Measurements from ENCODE around the gene GJA4. TPM values are rescaled to one million over a fixed set of nuclear protein-coding genes. Genes with fewer than 3 reads are reported as not detected.

GJA4 gene
- total RNA-seq, 1 donor from 2014 or later, result 21.4 TPM

DNA sequence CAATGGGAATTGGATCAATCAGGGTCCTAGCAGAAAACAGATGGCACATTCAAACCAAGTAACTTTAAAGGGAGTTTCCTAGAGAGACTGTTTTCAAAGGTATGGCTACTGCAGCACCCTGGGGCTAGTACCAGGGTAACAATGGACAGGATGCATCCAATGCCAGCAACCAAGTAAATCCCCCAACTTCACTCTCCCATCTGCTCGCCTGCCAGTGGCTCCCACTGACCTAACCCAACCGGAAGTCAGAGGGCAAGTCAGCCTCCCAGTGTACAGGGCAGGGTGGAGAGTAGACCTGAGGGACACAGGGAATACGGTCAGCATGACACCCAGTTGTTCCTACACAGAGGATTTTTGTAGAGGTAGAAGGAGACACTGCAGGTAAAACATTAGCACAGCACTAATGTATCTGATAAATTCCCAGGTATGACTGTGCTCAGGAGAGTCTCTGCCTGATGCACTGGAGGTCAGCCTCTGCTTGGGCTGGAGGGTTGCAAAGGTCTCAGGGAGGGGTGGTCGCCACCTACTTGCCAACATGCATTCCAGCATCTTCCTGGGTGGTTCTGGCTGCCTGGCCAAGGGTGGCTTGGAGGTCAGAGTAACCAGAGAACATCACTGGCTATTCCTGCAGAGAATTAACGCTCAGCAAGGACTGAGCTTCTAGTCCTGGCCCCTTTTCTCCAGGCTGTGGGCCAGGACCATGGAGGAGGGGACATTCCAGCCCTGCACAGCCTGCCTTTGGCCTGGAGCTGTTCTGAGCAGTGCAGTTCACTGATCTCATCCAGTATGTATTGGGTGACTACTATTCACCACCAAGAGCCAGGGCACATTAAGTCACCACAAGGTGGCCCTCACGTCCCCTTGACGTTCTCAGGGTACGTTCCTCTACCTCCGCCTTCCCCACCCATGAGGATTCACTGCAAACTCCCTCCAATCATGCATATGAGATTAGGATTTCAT lies 5.1 kb upstream of the GJA4 start:
- Histone ChIP-seq H3K36me3 (ENCODE audit: control insufficient read depth in 3 of 3, insufficient read depth in 3 of 3, low read length in 3 of 3) (no peaks in the 10 kb centered on the region), H3K27ac (ENCODE audit: low read depth, low read length) (peak overlapping the region; percentile 30), H3K9ac (ENCODE audit: low read depth in 1 of 3, low read length in 3 of 3) (peak overlapping the region in 1 of 3 donors; percentile 5), H3K4me1 (ENCODE audit: control insufficient read depth in 3 of 3, insufficient read depth in 3 of 3, low read length in 3 of 3) (peaks cover 19 to 25% (median 22%) of the 10 kb centered on the region in 3 donors), H3K9me3 (ENCODE audit: control insufficient read depth in 3 of 3, low read length in 3 of 3) (no peaks in the 10 kb centered on the region), H3K4me3 (ENCODE audit: low read length in 3 of 3) (no peak overlapping the region), H3K27me3 (ENCODE audit: control insufficient read depth in 3 of 3, insufficient read depth in 3 of 3, low read length in 3 of 3) (peaks cover 3 to 29% (median 13%) of the 10 kb centered on the region in 3 donors)

GRCh38 chr1:34790985-34791384 lies 1.8 kb upstream of the GJA4 start:
- no peak overlapping the region for H3K4me3 ChIP-seq (ENCODE audit: low read length in 3 of 3)

GRCh38 chr1:34792424-34792823 lies 375 bp upstream of the GJA4 start:
- Histone ChIP-seq H3K9ac (ENCODE audit: low read depth in 1 of 3, low read length in 3 of 3) (peak overlapping the region in 1 of 3 donors; percentile 32), H3K9me3 (ENCODE audit: control insufficient read depth in 3 of 3, low read length in 3 of 3) (no peaks in the 10 kb centered on the region), H3K36me3 (ENCODE audit: control insufficient read depth in 3 of 3, insufficient read depth in 3 of 3, low read length in 3 of 3) (peaks cover 8 to 19% (median 10%) of the 10 kb centered on the region in 3 donors), H3K27me3 (ENCODE audit: control insufficient read depth in 3 of 3, insufficient read depth in 3 of 3, low read length in 3 of 3) (peaks cover 12 to 20% (median 13%) of the 10 kb centered on the region in 3 donors), H3K27ac (ENCODE audit: low read depth, low read length) (peak overlapping the region; percentile 71), H3K4me1 (ENCODE audit: control insufficient read depth in 3 of 3, insufficient read depth in 3 of 3, low read length in 3 of 3) (peaks cover 10 to 16% (median 15%) of the 10 kb centered on the region in 3 donors), H3K4me3 (ENCODE audit: low read length in 3 of 3) (peak overlapping the region; percentile 14 to 43 (median 35))

More at GRCh38 chr1:34790985-34791384, 1.8 kb upstream of the GJA4 start:
- H3K36me3 ChIP-seq (ENCODE audit: control insufficient read depth in 3 of 3, insufficient read depth in 3 of 3, low read length in 3 of 3), result peaks cover 8 to 14% (median 10%) of the 10 kb centered on the region in 3 donors
- H3K27me3 ChIP-seq (ENCODE audit: control insufficient read depth in 3 of 3, insufficient read depth in 3 of 3, low read length in 3 of 3), result peaks cover 12 to 24% (median 13%) of the 10 kb centered on the region in 3 donors
- H3K9me3 ChIP-seq (ENCODE audit: control insufficient read depth in 3 of 3, low read length in 3 of 3), result no peaks in the 10 kb centered on the region
- H3K9ac ChIP-seq (ENCODE audit: low read depth in 1 of 3, low read length in 3 of 3), result no peak overlapping the region
- peaks cover 19 to 25% (median 22%) of the 10 kb centered on the region in 3 donors for H3K4me1 ChIP-seq (ENCODE audit: control insufficient read depth in 3 of 3, insufficient read depth in 3 of 3, low read length in 3 of 3)
- peak overlapping the region; percentile 71 for H3K27ac ChIP-seq (ENCODE audit: low read depth, low read length)

GRCh38 chr1:34794001-34794789 lies 1.4 kb downstream of the GJA4 start:
- peaks cover 8 to 23% (median 10%) of the 10 kb centered on the region in 3 donors for H3K36me3 ChIP-seq (ENCODE audit: control insufficient read depth in 3 of 3, insufficient read depth in 3 of 3, low read length in 3 of 3)
- no peaks in the 10 kb centered on the region for H3K9me3 ChIP-seq (ENCODE audit: control insufficient read depth in 3 of 3, low read length in 3 of 3)
- peak overlapping the region; percentile 54 to 67 (median 61) for H3K4me3 ChIP-seq (ENCODE audit: low read length in 3 of 3)
- H3K4me1 ChIP-seq (ENCODE audit: control insufficient read depth in 3 of 3, insufficient read depth in 3 of 3, low read length in 3 of 3), result peaks cover 0 to 8% (median 6%) of the 10 kb centered on the region in 3 donors
- peak overlapping the region; percentile 79 for H3K27ac ChIP-seq (ENCODE audit: low read depth, low read length)
- H3K27me3 ChIP-seq (ENCODE audit: control insufficient read depth in 3 of 3, insufficient read depth in 3 of 3, low read length in 3 of 3), result peaks cover 12 to 20% (median 13%) of the 10 kb centered on the region in 3 donors
- H3K9ac ChIP-seq (ENCODE audit: low read depth in 1 of 3, low read length in 3 of 3), result peak overlapping the region in 2 of 3 donors; percentile 23 to 76

GRCh38 chr1:34794790-34795180 lies 2.0 kb downstream of the GJA4 start:
- Histone ChIP-seq H3K4me1 (ENCODE audit: control insufficient read depth in 3 of 3, insufficient read depth in 3 of 3, low read length in 3 of 3) (peaks cover 0 to 8% (median 6%) of the 10 kb centered on the region in 3 donors), H3K9me3 (ENCODE audit: control insufficient read depth in 3 of 3, low read length in 3 of 3) (no peaks in the 10 kb centered on the region), H3K27ac (ENCODE audit: low read depth, low read length) (peak overlapping the region; percentile 30), H3K36me3 (ENCODE audit: control insufficient read depth in 3 of 3, insufficient read depth in 3 of 3, low read length in 3 of 3) (peaks cover 8 to 23% (median 10%) of the 10 kb centered on the region in 3 donors), H3K4me3 (ENCODE audit: low read length in 3 of 3) (peak overlapping the region; percentile 54 to 67 (median 63)), H3K27me3 (ENCODE audit: control insufficient read depth in 3 of 3, insufficient read depth in 3 of 3, low read length in 3 of 3) (peaks cover 12 to 20% (median 13%) of the 10 kb centered on the region in 3 donors), H3K9ac (ENCODE audit: low read depth in 1 of 3, low read length in 3 of 3) (peak overlapping the region in 1 of 3 donors; percentile 76)

GRCh38 chr1:34795916-34796315 lies 3.1 kb downstream of the GJA4 start:
- no peak overlapping the region for H3K27ac ChIP-seq (ENCODE audit: low read depth, low read length)
- peaks cover 12 to 20% (median 13%) of the 10 kb centered on the region in 3 donors for H3K27me3 ChIP-seq (ENCODE audit: control insufficient read depth in 3 of 3, insufficient read depth in 3 of 3, low read length in 3 of 3)
- peaks cover 8 to 23% (median 10%) of the 10 kb centered on the region in 3 donors for H3K36me3 ChIP-seq (ENCODE audit: control insufficient read depth in 3 of 3, insufficient read depth in 3 of 3, low read length in 3 of 3)
- H3K4me3 ChIP-seq (ENCODE audit: low read length in 3 of 3), result peak overlapping the region; percentile 11 to 67 (median 63)
- H3K4me1 ChIP-seq (ENCODE audit: control insufficient read depth in 3 of 3, insufficient read depth in 3 of 3, low read length in 3 of 3), result peaks cover 0 to 6% (median 6%) of the 10 kb centered on the region in 3 donors
- H3K9me3 ChIP-seq (ENCODE audit: control insufficient read depth in 3 of 3, low read length in 3 of 3), result no peaks in the 10 kb centered on the region
- H3K9ac ChIP-seq (ENCODE audit: low read depth in 1 of 3, low read length in 3 of 3), result peak overlapping the region in 2 of 3 donors; percentile 23 to 60

DNA sequence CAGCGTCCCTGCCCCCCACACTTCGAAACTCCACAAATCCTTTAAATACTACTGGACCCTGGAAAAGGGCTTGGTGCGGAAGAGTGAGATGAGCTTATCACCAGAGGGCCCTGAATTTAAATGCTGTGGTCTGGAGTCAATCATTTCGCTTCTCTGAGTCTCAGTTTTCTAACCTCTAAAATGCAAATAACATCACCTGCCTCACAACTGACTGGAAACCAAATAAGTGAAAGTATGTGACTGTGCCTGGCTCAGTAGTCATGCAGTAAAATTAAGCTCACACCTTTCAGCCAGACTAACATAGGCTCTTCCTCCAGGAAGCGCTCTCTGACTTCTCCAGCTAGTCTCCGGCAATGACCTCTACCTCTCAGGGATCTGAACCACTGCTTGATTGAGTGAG lies 4.2 kb downstream of the GJA4 start:
- Histone ChIP-seq H3K4me3 (ENCODE audit: low read length in 3 of 3) (peak overlapping the region; percentile 33 to 67 (median 38)), H3K27me3 (ENCODE audit: control insufficient read depth in 3 of 3, insufficient read depth in 3 of 3, low read length in 3 of 3) (peaks cover 12 to 18% (median 13%) of the 10 kb centered on the region in 3 donors), H3K36me3 (ENCODE audit: control insufficient read depth in 3 of 3, insufficient read depth in 3 of 3, low read length in 3 of 3) (peaks cover 8 to 23% (median 10%) of the 10 kb centered on the region in 3 donors), H3K4me1 (ENCODE audit: control insufficient read depth in 3 of 3, insufficient read depth in 3 of 3, low read length in 3 of 3) (peaks cover 0 to 5% (median 2%) of the 10 kb centered on the region in 3 donors), H3K9me3 (ENCODE audit: control insufficient read depth in 3 of 3, low read length in 3 of 3) (no peaks in the 10 kb centered on the region), H3K27ac (ENCODE audit: low read depth, low read length) (no peak overlapping the region), H3K9ac (ENCODE audit: low read depth in 1 of 3, low read length in 3 of 3) (peak overlapping the region in 1 of 3 donors; percentile 50)

DNA sequence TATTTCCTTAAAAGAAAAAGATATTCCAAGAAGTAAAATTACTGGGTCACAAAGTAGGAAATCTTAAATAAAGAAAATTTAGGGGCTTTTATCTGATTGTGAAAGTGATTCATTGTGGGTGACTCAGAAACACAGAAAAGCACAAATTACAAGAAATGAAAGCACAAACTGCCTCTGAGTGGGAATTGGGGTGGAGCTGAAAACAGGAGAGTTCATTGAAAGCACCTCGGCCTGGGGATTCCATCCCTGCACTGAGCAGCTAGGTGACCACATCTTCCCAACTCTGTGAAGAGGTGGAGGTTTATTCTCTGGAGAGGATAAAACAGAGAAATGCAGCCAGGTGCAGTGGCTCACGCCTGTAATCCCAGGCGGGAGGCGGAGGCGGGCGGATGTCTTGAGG lies 7.4 kb downstream of the GJA4 start:
- peaks cover 2 to 12% (median 3%) of the 10 kb centered on the region in 3 donors for H3K36me3 ChIP-seq (ENCODE audit: control insufficient read depth in 3 of 3, insufficient read depth in 3 of 3, low read length in 3 of 3)
- no peaks in the 10 kb centered on the region for H3K27me3 ChIP-seq (ENCODE audit: control insufficient read depth in 3 of 3, insufficient read depth in 3 of 3, low read length in 3 of 3)
- no peak overlapping the region for H3K9ac ChIP-seq (ENCODE audit: low read depth in 1 of 3, low read length in 3 of 3)
- no peaks in the 10 kb centered on the region for H3K4me1 ChIP-seq (ENCODE audit: control insufficient read depth in 3 of 3, insufficient read depth in 3 of 3, low read length in 3 of 3)
- H3K4me3 ChIP-seq (ENCODE audit: low read length in 3 of 3), result no peak overlapping the region
- no peaks in the 10 kb centered on the region for H3K9me3 ChIP-seq (ENCODE audit: control insufficient read depth in 3 of 3, low read length in 3 of 3)
- H3K27ac ChIP-seq (ENCODE audit: low read depth, low read length), result no peak overlapping the region

DNA sequence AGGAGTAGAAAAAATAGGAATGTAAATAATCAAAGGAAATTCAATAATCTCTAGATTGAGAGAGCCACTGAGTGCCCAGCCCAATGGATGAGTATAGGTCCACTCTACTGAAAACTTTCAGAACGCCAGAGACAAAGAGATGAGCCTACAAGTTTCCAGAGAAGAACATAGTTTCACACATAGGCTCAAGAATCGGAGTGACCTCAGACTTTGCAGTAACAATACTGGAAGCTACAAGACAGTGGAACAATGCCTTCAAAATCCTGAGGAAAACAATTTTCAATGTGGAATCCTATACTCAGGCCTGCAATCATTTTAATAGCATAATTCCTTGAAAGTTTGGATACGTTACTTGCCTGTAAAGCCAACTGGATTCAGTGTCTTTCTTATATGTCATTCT lies 11.0 kb downstream of the GJA4 start:
- H3K4me1 ChIP-seq (ENCODE audit: control insufficient read depth in 3 of 3, insufficient read depth in 3 of 3, low read length in 3 of 3), result peaks cover 0 to 3% (median 0%) of the 10 kb centered on the region in 3 donors
- H3K27me3 ChIP-seq (ENCODE audit: control insufficient read depth in 3 of 3, insufficient read depth in 3 of 3, low read length in 3 of 3), result no peaks in the 10 kb centered on the region

More for the DNA sequence above, 11.0 kb downstream of the GJA4 start:
- H3K36me3 ChIP-seq (ENCODE audit: control insufficient read depth in 3 of 3, insufficient read depth in 3 of 3, low read length in 3 of 3), result no peaks in the 10 kb centered on the region
- no peaks in the 10 kb centered on the region for H3K9me3 ChIP-seq (ENCODE audit: control insufficient read depth in 3 of 3, low read length in 3 of 3)
- H3K9ac ChIP-seq (ENCODE audit: low read depth in 1 of 3, low read length in 3 of 3), result no peak overlapping the region
- H3K4me3 ChIP-seq (ENCODE audit: low read length in 3 of 3), result no peak overlapping the region
- H3K27ac ChIP-seq (ENCODE audit: low read depth, low read length), result no peak overlapping the region
